ENCODE results near the gene WNT9B.
A peak's percentile ranks its signal among the peaks of the same experiment; 100 is the strongest.
"Not testable (repeated sequence)": the region's sequence is repeated elsewhere in the genome, so short reads cannot be mapped to it uniquely, and the experiment has no call there.

Gene WNT9B

DNA sequence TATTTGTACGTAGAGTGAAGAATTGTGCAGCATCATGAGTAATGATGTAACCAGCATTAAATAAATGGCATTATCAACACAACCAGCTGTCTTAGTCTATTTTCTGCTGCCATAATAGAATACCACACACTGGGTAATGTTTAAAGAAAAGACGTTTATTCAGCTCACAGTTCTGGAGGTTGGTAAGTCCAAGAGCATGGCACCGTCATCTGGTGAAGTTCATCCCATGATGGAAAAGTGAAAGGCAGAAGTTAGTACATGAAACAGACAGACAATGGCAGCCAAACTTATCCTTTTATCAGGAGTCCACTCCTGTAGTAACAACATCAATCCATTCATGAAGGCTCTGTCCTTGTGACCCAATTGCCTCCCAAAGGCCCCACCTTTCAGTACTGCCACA is 65.2 kb downstream of the WNT9B start:
- DNase-seq: no peak

DNA sequence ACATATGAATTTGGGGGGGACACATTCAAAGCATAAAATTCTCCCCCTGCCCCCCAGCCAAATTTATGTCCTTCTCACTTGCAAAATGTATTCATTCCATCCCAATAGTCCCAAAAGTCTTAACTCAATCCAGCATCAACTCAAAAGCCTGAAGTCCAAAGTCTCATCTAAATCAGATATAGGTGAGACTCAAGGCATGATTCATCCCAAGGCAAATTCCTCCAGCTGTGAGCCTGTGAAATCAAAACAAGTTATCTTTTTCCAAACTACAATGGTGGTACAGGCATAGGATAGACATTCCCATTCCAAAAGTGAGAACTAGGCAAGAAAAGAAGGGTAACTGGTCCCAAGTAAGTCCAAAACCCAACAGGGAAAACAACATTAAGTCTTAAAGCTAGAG is 65.7 kb downstream of the WNT9B start:
- no peak for DNase-seq

DNA sequence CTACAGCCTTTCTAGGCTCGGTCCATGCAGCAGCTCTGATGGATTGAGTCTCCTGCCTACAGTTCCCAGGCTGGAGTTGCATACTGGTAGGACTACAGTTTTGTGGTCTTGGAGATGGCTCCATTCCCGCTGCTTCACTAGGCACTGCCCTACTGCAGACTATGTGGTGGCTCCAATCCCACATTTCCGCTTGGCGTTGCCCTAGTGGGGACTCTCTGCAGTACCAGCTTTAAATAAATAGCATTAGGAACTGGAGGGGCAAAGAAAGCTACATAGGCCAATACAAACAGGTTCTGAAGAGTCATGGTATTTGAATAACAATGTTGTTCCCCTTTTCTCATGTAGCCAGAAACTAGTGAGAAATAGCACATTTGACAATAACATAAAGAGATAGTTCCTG is 66.1 kb downstream of the WNT9B start:
- DNase-seq: no peak

DNA sequence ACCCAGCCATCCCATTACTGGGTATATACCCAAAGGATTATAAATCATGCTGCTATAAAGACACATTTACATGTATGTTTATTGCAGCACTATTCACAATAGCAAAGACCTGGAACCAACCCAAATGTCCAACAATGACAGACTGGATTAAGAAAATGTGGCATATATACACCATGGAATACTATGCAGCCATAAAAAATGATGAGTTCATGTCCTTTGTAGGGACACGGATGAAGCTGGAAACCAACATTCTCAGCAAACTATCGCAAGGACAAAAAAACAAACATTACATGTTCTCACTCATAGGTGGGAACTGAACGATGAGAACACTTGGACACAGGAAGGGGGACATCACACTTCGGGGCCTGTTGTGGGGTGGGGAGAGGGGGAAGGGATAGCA is 70.6 kb downstream of the WNT9B start:
- not testable (repeated sequence) for DNase-seq

DNA sequence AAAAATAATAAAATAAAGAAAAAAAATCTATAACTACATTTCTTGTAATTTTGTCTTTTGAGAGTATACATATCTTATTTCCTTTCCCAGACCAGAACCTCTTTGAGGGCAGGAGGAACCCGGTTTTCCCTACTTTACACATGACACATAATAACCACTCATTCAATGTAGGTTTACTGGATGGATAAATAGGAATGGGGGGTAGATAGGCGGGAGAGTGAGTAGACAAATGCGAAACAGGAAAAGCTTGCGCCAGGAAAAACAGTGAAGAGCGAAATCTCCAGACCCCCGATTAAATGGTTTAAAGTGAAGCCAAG is 71.1 kb downstream of the WNT9B start:
- DNase-seq: no peak

DNA sequence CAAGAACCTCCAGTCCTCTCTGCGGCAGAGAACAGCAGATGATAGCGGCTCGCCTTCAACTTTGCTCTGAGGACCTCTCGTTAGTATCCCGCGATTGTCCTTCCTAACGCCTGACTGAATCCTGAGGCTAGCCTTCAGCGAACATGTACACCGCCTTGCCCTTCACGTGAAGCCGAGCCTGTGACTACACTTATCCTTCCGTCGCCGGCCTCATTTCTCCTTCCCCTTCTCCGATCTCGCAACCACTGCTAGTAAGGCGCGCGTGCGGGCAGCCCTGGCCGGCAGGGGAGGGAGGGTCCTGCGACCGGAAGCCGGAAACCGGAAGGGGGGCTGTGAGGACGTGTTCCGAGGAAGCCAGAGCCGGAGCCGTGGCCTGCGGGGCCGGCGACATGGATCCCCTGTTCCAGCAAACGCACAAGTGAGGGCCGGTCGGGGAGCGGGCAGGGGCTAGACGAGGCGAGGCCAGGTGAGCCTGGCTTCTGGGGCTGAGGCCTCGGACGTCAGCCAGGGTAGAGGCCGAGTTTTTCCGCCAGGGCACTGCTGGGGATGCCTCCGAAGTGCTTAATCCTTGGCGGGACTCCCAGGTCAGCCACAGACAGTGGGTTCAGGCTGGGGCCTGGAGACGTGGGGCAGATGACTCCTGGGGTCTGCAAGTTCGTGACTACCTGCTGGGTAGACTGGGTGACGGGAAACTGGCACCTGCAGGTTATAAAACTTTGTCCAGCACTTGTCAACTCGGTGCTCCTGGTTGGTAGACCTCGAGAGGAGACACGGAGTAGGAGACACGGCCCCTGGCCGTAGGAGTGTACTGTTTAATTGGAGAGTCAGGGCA is 71.6 kb downstream of the WNT9B start, which contains the start of gene GOSR2:
Gene GOSR2 (plus strand): TSS at position 357 of the 832 bp plus-strand sequence. CDS start 33 bp downstream, at position 390.
- DNase-seq: peak; percentile 92 to 93

DNA sequence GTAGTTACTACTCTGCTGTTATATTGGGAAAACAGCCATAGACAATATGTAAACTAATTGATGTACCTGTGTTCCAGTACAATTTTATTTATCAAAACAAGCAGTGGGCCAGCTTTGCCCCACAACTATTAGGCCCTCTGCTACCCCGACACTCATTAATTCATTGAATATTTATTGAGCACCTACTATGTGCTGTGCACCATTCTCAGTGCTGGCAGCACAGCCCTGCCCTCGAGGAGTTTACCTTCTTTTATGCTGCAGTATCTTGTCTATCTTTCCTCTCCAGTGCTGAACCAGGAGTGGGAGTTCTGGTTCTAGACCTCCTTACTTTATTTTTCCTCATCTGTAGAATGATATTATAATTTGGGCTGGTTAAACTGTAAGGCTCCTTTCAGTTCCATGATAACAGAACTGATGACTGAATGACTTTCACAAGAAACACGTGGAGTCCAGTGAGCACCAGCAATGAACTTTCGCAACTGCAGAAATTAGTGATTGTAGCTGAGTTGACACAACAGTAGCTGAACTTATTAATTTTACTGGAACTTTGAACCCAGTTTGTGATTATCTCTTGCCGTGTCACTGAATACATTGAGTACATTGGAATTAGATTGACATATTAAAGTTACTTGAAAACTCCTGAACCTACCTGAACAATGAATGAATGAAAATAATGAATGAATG is 73.9 kb downstream of the WNT9B start:
- no peak for DNase-seq

DNA sequence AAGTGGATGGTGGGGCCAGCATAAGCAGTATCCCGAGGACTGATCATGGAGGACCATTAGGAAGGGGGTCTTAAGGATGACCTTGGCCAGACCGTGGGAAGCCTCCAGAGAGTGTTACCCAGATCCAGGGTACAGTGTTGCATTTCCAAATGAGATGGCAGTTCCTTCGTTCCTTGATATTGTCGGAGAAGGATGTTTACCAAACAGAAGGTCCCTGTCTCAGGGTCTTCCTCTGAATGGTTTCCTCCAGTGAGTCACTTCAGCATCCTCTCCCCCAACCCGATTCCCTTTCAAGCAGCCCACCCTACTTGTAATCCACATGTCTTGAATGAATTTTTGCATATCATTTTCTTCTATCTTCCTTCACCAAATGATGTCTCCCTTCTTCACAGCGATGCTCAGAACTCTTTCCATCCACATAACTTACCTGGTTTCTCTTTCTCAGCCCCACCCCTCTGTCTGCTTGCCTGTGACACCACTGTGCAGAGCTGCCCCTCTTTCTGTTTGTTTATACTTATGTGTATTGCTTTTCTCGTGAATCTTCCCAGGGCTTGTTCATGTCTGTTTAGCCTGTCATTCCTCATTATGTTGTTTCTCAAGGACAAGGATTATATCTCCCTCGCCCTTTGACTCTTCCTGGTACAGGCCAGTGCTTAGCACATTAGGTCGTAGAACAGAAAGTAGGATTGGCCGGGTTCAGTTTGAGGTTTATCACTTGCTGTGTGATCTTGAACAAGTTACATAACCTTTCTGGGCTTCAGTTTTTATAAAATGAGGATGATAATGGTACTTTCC is 77.3 kb downstream of the WNT9B start:
- no peak for DNase-seq

DNA sequence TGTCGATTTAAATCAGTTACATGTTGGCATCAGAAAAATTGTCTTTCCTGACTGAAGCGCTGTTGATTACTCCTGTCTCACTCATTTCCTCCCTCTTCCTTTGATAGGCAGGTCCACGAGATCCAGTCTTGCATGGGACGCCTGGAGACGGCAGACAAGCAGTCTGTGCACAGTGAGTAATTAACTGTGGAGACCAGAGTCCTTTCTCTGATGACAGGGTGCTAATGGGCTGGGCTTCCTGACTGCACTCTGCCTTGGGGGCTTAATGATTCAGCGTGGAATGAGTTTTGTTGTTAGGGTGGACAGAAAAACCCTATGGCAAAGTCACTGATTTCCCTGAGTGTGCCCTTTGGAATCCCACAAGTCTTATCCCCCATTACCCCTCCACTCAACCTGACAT is 78.0 kb downstream of the WNT9B start:
- DNase-seq: no peak

DNA sequence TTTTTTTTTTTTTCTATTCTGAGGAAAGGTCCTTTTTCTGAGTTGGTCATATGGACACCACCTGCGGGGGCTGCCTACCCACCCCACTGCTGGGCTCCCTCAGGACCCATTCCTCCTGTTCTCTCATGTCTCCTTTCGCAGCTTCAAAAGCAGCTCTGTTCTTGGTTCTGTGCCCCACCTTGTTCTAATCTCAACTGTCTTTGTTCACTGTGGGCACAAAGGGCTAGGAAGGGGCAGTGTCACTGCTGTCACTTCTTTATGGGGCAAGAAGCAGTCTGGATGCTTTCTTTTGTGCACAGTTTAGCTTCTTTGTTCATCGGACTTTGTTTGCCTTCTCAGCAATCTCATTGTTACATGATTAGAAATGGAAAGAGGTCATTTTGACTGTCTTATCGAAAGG is 78.7 kb downstream of the WNT9B start:
- DNase-seq: no peak

DNA sequence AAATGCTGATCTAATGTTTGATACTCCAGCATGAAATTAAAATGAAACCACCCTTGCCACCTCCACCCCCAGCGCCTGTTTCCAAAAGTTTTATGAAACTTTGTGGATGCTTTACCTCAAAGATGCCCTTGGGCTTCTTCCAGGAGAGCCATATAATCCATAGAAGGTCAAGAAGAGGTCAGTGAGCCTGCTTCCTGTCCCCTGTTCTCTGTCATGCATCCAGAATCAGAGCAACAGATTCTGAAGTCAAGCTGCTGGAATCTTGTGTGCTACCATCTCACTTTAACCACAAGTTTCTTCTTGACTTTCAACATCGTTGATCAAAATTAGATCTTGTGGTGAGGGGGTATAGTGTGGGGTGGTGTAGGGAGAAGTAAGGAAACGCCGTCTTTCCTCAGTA is 80.2 kb downstream of the WNT9B start:
- no peak for DNase-seq

DNA sequence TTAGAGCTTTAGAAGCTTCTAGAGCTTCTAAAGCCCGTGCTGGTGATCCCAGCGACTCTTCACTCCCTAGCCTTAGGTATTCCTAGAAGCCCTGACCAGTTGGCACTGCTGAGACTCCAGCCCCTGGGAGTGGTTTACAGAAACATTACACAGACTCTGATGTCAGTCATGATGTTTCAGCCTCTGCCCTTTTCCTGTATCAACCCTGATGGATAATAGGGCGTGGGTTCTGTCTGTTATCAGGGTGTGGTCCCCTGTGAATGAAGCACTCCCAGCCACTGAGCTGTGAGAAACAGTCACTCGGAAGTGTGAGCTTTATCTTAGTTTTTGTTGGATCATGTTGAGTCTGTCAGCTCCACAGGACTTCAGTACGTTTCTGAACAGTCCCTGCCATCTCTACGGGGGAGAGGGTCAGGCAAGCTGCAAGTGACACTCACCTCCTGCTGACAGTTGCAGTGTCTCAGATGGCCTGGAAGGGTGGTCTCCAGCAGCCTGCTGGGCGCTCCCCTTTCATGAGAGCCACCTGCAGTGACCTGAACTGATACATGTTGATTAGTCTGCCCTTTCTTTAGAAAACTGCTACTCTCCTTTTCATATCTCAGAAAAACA is 84.4 kb downstream of the WNT9B start:
- no peak for DNase-seq

Data from activated CD4-positive, alpha-beta T cell treated with anti-CD3 and anti-CD28 coated beads, Interleukin-2, amount 50 U/mL, for 48 hours (primary cell).